HepG2 (cell line): Measurements from ENCODE around the gene GOLGA3. TPM values are rescaled to one million over a fixed set of nuclear protein-coding genes. Genes with fewer than 3 reads are reported as not detected.
A peak's percentile ranks its signal among the peaks of the same experiment; 100 is the strongest.

Source experiments
- ARID3A ChIP-seq: IDR thresholded peaks from 2 replicates; pipeline ENCODE4 v1.6.1; 2012; ENCODE audit warnings: low read depth, low read length, improper control_type of control experiment
- ATF1 ChIP-seq: IDR thresholded peaks from 2 replicates; pipeline ENCODE4 v1.6.1; 2016; ENCODE audit warnings: mild to moderate bottlenecking, control low read depth
- EP300 ChIP-seq, 3 experiments: sonication (generic) in 1 of 3; formaldehyde crosslinking in 1 of 3; IDR thresholded peaks; 2 replicates each; pipeline versions ENCODE4 v1.5.1 to v1.6.1; 2011 to 2020; ENCODE audit warnings: low read depth in 2 of 3, low read length in 2 of 3, borderline replicate concordance in 1 of 3, improper control_type of control experiment in 1 of 3, mild to moderate bottlenecking in 1 of 3, missing genetic modification reagents in 1 of 3, moderate library complexity in 1 of 3
- ERF ChIP-seq: IDR thresholded peaks from 2 replicates; pipeline ENCODE4 v1.6.1; 2018; ENCODE audit warnings: missing biosample characterization, missing genetic modification reagents
- ESRRA ChIP-seq: sonication (generic); formaldehyde crosslinking; IDR thresholded peaks from 2 replicates; pipeline ENCODE4 v1.5.1; 2020; ENCODE audit warnings: mild to moderate bottlenecking, low read depth, missing genetic modification reagents
- FLYWCH1 ChIP-seq: sonication (generic); formaldehyde crosslinking; IDR thresholded peaks from 2 replicates; pipeline ENCODE4 v1.8.1; 2023; ENCODE audit warnings: mild to moderate bottlenecking, missing genetic modification reagents
- GLMP ChIP-seq: sonication (generic); formaldehyde crosslinking; IDR thresholded peaks from 2 replicates; pipeline ENCODE4 v1.9.0; 2021; ENCODE audit warnings: missing genetic modification reagents, mild to moderate bottlenecking, borderline replicate concordance
- GRHL1 ChIP-seq: sonication (generic); formaldehyde crosslinking; conservative IDR thresholded peaks from 2 replicates; pipeline ENCODE4 v1.8.0; 2022; ENCODE audit warnings: missing genetic modification reagents
- HCFC1 ChIP-seq: fragments of 150-350 bp; IDR thresholded peaks from 2 replicates; pipeline ENCODE4 v1.6.1; 2014; ENCODE audit warnings: low read depth, low read length
- HDAC2 ChIP-seq: sonication (generic); formaldehyde crosslinking; IDR thresholded peaks from 2 replicates; pipeline ENCODE4 v1.4.0; 2020; ENCODE audit warnings: missing genetic modification reagents
- IKZF1 ChIP-seq: fragments of 450-650 bp; IDR thresholded peaks from 2 replicates; pipeline ENCODE4 v1.7.1; 2016
- PCBP2 ChIP-seq: fragments of 200-400 bp; formaldehyde crosslinking; optimal IDR thresholded peaks from 2 replicates; pipeline ENCODE3; 2018; ENCODE audit warnings: low read length, low read depth; ENCODE audit not compliant: poor library complexity, severe bottlenecking
- RERE ChIP-seq: IDR thresholded peaks from 2 replicates; pipeline ENCODE4 v1.6.1; 2016; ENCODE audit warnings: low read depth, missing genetic modification reagents, missing compliant biosample characterization
- SMC3 ChIP-seq: IDR thresholded peaks from 2 replicates; pipeline ENCODE4 v1.6.1; 2011; ENCODE audit warnings: low read length, improper control_type of control experiment
- ZNF496 ChIP-seq: sonication (generic); formaldehyde crosslinking; IDR thresholded peaks from 2 replicates; pipeline ENCODE4 v1.8.1; 2023; ENCODE audit warnings: mild to moderate bottlenecking, moderate library complexity, missing genetic modification reagents; ENCODE audit not compliant: insufficient replicate concordance
- ZNF512B ChIP-seq: sonication (generic); formaldehyde crosslinking; IDR thresholded peaks from 2 replicates; pipeline ENCODE4 v1.5.1; 2020; ENCODE audit warnings: missing genetic modification reagents, mild to moderate bottlenecking, borderline replicate concordance
- polyA plus RNA-seq, 8 experiments: library from polyadenylated mRNA; depleted of rRNA in 3 of 8; stranded (reverse) in 7 of 8; unstranded in 1 of 8; fragments of >200 nt; fragmentation: Illumina TruSeq in 4 of 8; extraction: Trizol in 4 of 8; gene quantifications; 2 replicates each; pipeline versions ENCODE4 v1.2.1 to v1.2.3, GENCODE V29; 2011 to 2016; ENCODE audit warnings: low read depth in 4 of 8, missing spikeins in 1 of 8, mixed read lengths in 1 of 8; ENCODE audit not compliant: insufficient read depth in 1 of 8
- total RNA-seq, 5 experiments: library from RNA; depleted of rRNA; stranded (reverse); fragments of >200 nt; fragmentation: Illumina TruSeq; extraction: Trizol; gene quantifications; 2 replicates each; pipeline ENCODE4 v1.2.3, GENCODE V29; 2016; ENCODE audit warnings: low read depth in 1 of 5

GOLGA3 gene
- total and polyA plus RNA-seq, 2 of the 13 experiments (the other 11 are each of a cell fraction or from before 2014, with no cell fraction given) = 22.0 to 43.0 TPM

- TF ChIP-seq EP300 (IDR thresholded peaks at IDR 0.05; ENCODE audit: low read depth in 2 of 2, low read length in 2 of 2) (peak; percentile 26 to 95; a peak in 3 of 4 replicates), EP300 (CRISPR knock-in tag; IDR thresholded peaks at IDR 0.05; ENCODE audit: borderline replicate concordance) (peak; percentile 49; the same call in 1 of the 2 replicates), GRHL1 (CRISPR knock-in tag) (no peak), ESRRA (CRISPR knock-in tag) (no peak), ARID3A (no peak), ZNF512B (CRISPR knock-in tag) (no peak), SMC3 (peak; percentile 50; the same call in 1 of the 2 replicates), PCBP2 (no peak), ERF (CRISPR knock-in tag) (no peak), IKZF1 (no peak), HCFC1 (no peak), RERE (CRISPR knock-in tag) (no peak), ZNF496 (CRISPR knock-in tag) (no peak), HDAC2 (CRISPR knock-in tag) (no peak), FLYWCH1 (no peak), GLMP (CRISPR knock-in tag) (no peak), ATF1 (no peak)
These were observed 37.7 kb upstream of the GOLGA3 start (continued) for GRCh38 chr12:132866251-132866828.
